ENCODE data around the gene MARF1.

DNA sequence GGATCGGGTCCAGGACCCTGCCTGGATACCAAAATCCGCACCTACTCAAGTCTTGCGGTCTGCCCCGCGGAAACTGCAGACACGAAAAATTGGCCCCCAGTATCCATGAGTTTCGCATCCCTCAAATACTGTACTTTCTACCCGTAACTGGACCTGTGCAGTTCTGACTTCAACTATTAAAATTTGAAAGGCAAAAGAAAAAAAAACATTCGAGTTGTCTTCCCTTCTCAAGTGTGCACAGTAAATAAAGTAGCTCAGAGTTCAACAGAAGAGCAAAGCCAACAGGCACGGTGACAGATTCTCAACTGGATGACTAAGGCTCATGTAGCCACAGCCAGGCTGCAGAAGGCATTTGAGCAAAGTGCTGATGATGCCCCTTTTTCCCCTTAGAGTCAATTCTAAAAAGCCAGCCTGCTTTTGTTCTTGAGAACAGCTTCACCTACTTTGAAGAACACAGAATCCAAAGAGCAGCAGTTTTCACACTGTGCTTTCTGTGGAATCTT is 32.5 kb downstream of the MARF1 start:
- no peak for TF ChIP-seq CTCF (IDR thresholded peaks at IDR 0.05)
- no peak for TF ChIP-seq POLR2A (IDR thresholded peaks at IDR 0.05)
